ENCODE data around the gene CWC22. TPM values are rescaled to one million over a fixed set of nuclear protein-coding genes. Genes with fewer than 3 reads are reported as not detected.

Gene CWC22
- total and polyA plus RNA-seq, 2 donors (not counting 3 experiments of a cell fraction or from before 2014, with no cell fraction given), result 1.8 to 15.7 TPM

GRCh38 chr2:179987916-179988315 is 19.2 kb downstream of the CWC22 start:
- CTCF ChIA-PET, result no interaction called here
- Histone ChIP-seq H3K27ac (ENCODE audit: insufficient read depth, low read depth, low read length) (no peak overlapping the region), H3K9me3 (replicated peaks; ENCODE audit: control insufficient read depth, insufficient read depth, low read length) (no peaks in the 10 kb centered on the region), H4K20me1 (replicated peaks; ENCODE audit: control insufficient read depth, extremely low read depth, insufficient read depth, low read length) (no peaks in the 10 kb centered on the region), H3K9ac (replicated peaks; ENCODE audit: extremely low read depth, insufficient read depth, low read length) (no peak overlapping the region), H3K36me3 (ENCODE audit: control insufficient read depth in 2 of 2, extremely low read depth in 1 of 2, insufficient read depth in 2 of 2, low read length in 2 of 2) (peaks cover 6% of the 10 kb centered on the region in 2 experiments), H3K9me1 (replicated peaks; ENCODE audit: control insufficient read depth, extremely low read depth, insufficient read depth, low read length) (no peaks in the 10 kb centered on the region), H3K4me3 (replicated peaks in 1 of 3; ENCODE audit: insufficient read depth in 1 of 3, low read depth in 1 of 3, low read length in 3 of 3) (no peak overlapping the region), H2AFZ (ENCODE audit: low read depth, low read length) (no peak overlapping the region), H3K79me2 (ENCODE audit: control insufficient read depth, insufficient read depth, low read length) (peaks cover 4% of the 10 kb centered on the region), H3K27me3 (ENCODE audit: control insufficient read depth in 2 of 2, insufficient read depth in 2 of 2, low read length in 2 of 2) (no peaks in the 10 kb centered on the region), H3K4me1 (ENCODE audit: control insufficient read depth, extremely low read depth, insufficient read depth, low read length) (no peaks in the 10 kb centered on the region), H3K4me2 (ENCODE audit: insufficient read depth, low read length) (no peak overlapping the region)
- DNase-seq (ENCODE audit: low read depth, low spot score) (no peak), FAIRE-seq (no peak)
- dilution Hi-C loops (cut with MboI; ENCODE audit: extremely low pct_ligation_motif_present, low sequenced_read_pairs), result no loop called here
- POLR2A ChIA-PET, result no interaction called here
- BruUV-seq (replicated peaks), result no TSS peak
- intact Hi-C loops (cut with micrococcal nuclease), result no loop called here
- TF ChIP-seq CTCF (IDR thresholded peaks at IDR 0.05; ENCODE audit: extremely low read depth in 1 of 2, insufficient read depth in 1 of 2, low read depth in 1 of 2, low read length in 2 of 2) (no peak), MAX (IDR thresholded peaks at IDR 0.05; ENCODE audit: insufficient read depth, insufficient read length) (no peak), GATA2 (IDR thresholded peaks at IDR 0.05; ENCODE audit: insufficient read depth, insufficient read length, low read depth, low read length) (no peak), EZH2 (IDR thresholded peaks at IDR 0.05; ENCODE audit: borderline replicate concordance, low read depth, low read length, severe bottlenecking) (no peak), POLR2A (IDR thresholded peaks at IDR 0.05; ENCODE audit: low read depth, low read length) (no peak), FOS (IDR thresholded peaks at IDR 0.05; ENCODE audit: borderline replicate concordance, insufficient read depth, low read length) (no peak), JUN (IDR thresholded peaks at IDR 0.05; ENCODE audit: borderline replicate concordance, insufficient read depth, insufficient read length, low read depth) (no peak), MYC (IDR thresholded peaks at IDR 0.05; ENCODE audit: low read depth, low read length) (no peak), POLR2AphosphoS5 (IDR thresholded peaks at IDR 0.05; ENCODE audit: insufficient read depth, low read depth, low read length) (no peak)
